H1 (cell line): ENCODE measurements around the gene MAPK11. TPM values are rescaled to one million over a fixed set of nuclear protein-coding genes. Genes with fewer than 3 reads are reported as not detected.

Experiments used
- BACH1 ChIP-seq: IDR thresholded peaks from 2 replicates; pipeline ENCODE4 v1.6.1; 2012; ENCODE audit warnings: low read length, improper control_type of control experiment
- CEBPB ChIP-seq: IDR thresholded peaks from 2 replicates; pipeline ENCODE4 v1.6.1; 2012; ENCODE audit warnings: low read depth, low read length
- CHD7 ChIP-seq: fragments of 300-600 bp; sonication (generic); IDR thresholded peaks from 2 replicates; pipeline ENCODE4 v1.7.1; 2012; ENCODE audit warnings: low read length, moderate library complexity, mild to moderate bottlenecking, inconsistent platforms; ENCODE audit not compliant: insufficient replicate concordance
- GTF2F1 ChIP-seq: IDR thresholded peaks from 2 replicates; pipeline ENCODE4 v1.6.1; 2012; ENCODE audit warnings: low read depth, low read length, improper control_type of control experiment, borderline replicate concordance
- SAP30 ChIP-seq: fragments of 300-600 bp; sonication (generic); IDR thresholded peaks from 2 replicates; pipeline ENCODE4 v1.7.1; 2012; ENCODE audit warnings: low read length, moderate library complexity, mild to moderate bottlenecking, inconsistent platforms; ENCODE audit not compliant: insufficient read depth, insufficient replicate concordance
- SIX5 ChIP-seq: IDR thresholded peaks from 2 replicates; pipeline ENCODE4 v1.6.1; 2011; ENCODE audit warnings: mild to moderate bottlenecking, low read depth, low read length
- SRF ChIP-seq: IDR thresholded peaks from 2 replicates; pipeline ENCODE4 v1.6.1; 2011; ENCODE audit warnings: mild to moderate bottlenecking, low read depth, low read length, moderate library complexity
- polyA plus RNA-seq, 7 experiments: library from polyadenylated mRNA; depleted of rRNA in 3 of 7; stranded (reverse) in 5 of 7; unstranded in 2 of 7; fragments of >200 nt in 5 of 7; fragments of 200-250 nt in 2 of 7; gene quantifications; 1 replicate in 5 of 7; 2 replicates in 1 of 7; 4 replicates in 1 of 7; pipeline versions ENCODE4 v1.2.1 to v1.2.3, GENCODE V29; 2011 to 2013; ENCODE audit warnings: missing spikeins in 2 of 7, mixed read lengths in 2 of 7
- total RNA-seq: library from RNA; stranded (reverse); fragmentation: NEBNext Ultra II Directional; extraction: Animal tissue kit (Norgen Biotek cat#: 25700); gene quantifications from 2 replicates; pipeline ENCODE4 v1.2.1, GENCODE V29; 2021

MAPK11 gene
- total and polyA plus RNA-seq, 2 of the 8 experiments (the other 6 are each of a cell fraction or from before 2014, with no cell fraction given), result 0.70 to 1.5 TPM

DNA sequence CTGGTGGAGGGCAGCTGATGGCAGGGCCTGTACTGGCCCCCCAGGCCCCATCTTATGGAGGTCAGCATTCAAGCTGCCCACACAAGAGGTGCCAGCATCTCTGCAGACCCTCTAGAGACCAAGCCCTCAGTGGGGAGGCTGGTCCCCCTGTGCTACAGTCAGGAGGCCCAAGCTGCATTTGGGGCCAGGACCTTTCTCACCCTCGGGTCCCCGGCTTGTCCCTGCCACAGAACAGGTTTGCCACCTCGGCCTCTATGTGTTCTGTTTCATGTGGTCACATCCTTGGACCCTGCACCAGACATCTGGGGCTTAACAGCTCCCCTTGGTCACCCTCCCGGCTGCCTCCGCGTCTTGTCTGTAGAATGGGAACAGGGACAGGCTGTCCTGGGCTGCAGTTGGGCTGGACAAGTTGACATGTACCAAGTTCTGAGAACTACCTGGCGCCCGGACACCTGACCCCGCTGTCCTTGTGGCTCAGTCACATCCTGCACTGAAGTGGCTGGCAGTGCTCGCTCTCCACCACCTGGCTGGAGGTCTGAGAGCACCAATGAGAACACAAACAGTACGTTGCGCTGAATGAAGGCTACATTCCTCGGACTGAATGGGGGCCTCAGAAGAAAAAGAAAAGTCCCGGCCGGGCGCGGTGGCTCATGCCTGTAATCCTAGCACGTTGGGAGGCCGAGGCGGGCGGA is 40.0 kb upstream of the MAPK11 start (continued):
- TF ChIP-seq SRF (no peak), CEBPB (no peak), BACH1 (no peak), CHD7 (no peak), GTF2F1 (no peak), SIX5 (no peak), SAP30 (no peak)
